ENCODE measurements around the gene SCYGR2. TPM values are rescaled to one million over a fixed set of nuclear protein-coding genes. Genes with fewer than 3 reads are reported as not detected.

SCYGR2 gene
- total RNA-seq, 1 experiment from 2014 or later = not detected

DNA sequence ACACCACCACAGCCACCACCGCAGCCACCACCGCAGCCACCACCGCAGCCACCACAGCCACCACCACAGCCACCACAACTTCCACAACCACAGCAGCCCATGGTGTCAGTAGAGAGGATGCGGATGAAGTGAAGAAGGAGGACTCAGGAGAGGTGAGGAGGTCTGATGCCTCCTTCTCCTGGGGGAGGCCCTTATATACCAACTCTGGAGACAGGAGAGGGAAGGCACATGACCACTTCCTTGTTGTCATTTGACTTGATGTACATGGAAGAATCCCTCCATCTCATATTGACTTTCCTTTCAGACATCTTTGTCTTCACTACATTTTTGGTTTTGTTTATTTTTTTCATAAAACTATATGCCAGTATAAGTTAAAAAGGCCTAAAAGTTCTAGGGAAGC lies 16.0 kb downstream of the SCYGR2 start, which contains the start of gene SCYGR3:
SCYGR3 (minus strand) TSS at position 101 of the 400 bp plus-strand sequence; CDS start at position 101, 0 bp downstream.
- Mint-ChIP-seq H3K27ac (no peak within 1 kb of the TSS), H3K4me3 (no peak within 1 kb of the TSS), H3K27me3 (ENCODE audit: low read depth) (peaks cover 3% of the 10 kb centered on the region; the same call in 1 of the 2 replicates), H3K4me1 (peaks cover 24% of the 10 kb centered on the region), H3K36me3 (no peaks in the 10 kb centered on the region), H3K9me3 (no peaks in the 10 kb centered on the region)
- ChIA-PET CTCF (no interaction called here), POLR2A (no interaction called here)
- no peak for DNase-seq (ENCODE audit: low spot score)
- TF ChIP-seq, protein P1, sequence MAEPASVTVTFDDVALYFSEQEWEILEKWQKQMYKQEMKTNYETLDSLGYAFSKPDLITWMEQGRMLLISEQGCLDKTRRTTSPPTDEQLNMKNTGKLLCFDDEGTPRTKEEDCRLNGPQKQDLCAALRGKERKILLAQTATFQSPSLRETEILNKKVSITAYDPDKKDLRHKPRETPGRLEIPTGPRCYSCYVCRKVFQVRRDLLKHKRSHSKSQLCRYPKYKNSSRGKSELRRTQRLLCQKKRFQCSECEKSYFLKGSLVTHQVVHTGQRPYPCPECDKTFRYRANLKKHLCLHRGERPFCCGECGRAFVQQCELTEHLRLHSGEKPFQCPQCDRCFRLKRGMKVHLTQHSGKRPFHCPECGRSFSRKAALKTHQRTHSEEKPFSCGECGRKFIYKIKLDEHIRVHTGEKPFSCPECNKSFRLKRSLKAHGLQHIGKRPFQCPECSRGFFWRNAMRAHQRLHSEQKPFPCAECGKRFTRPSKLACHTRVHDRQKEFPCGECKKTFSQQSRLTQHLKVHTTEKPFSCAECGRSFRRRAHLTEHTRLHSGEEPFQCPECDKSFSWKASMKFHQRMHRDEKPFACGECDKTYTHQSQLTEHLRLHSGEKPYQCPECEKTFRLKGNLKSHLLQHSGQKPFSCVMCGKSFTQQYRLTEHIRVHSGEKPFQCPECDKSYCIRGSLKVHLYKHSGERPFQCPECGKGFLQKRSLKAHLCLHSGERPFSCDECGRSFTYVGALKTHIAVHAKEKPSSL (CRISPR knock-in tag; conservative IDR thresholded peaks at IDR 0.05) = no peak
- TF ChIP-seq ZNF219 (CRISPR knock-in tag; IDR thresholded peaks at IDR 0.05; ENCODE audit: borderline replicate concordance) (no peak), NFYB (CRISPR knock-in tag; conservative IDR thresholded peaks at IDR 0.05; ENCODE audit: low read depth) (no peak), RORB (CRISPR knock-in tag; IDR thresholded peaks at IDR 0.05) (no peak), ETV6 (CRISPR knock-in tag; IDR thresholded peaks at IDR 0.05) (no peak), SMAD4 (CRISPR knock-in tag; IDR thresholded peaks at IDR 0.05) (no peak), IRF1 (CRISPR knock-in tag; IDR thresholded peaks at IDR 0.05) (no peak), ZSCAN18 (CRISPR knock-in tag; IDR thresholded peaks at IDR 0.05) (no peak), EMX1 (CRISPR knock-in tag; IDR thresholded peaks at IDR 0.05) (no peak), KAT7 (CRISPR knock-in tag; IDR thresholded peaks at IDR 0.05; ENCODE audit: borderline replicate concordance) (no peak), ESRRA (CRISPR knock-in tag; IDR thresholded peaks at IDR 0.05; ENCODE audit: borderline replicate concordance) (no peak), RELA (CRISPR knock-in tag; IDR thresholded peaks at IDR 0.05; ENCODE audit: borderline replicate concordance) (no peak), ATF6 (CRISPR knock-in tag; IDR thresholded peaks at IDR 0.05) (no peak), HMGA2 (CRISPR knock-in tag; IDR thresholded peaks at IDR 0.05) (no peak)
- TF ChIP-seq, protein P2, sequence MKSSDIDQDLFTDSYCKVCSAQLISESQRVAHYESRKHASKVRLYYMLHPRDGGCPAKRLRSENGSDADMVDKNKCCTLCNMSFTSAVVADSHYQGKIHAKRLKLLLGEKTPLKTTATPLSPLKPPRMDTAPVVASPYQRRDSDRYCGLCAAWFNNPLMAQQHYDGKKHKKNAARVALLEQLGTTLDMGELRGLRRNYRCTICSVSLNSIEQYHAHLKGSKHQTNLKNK (CRISPR knock-in tag; IDR thresholded peaks at IDR 0.05) = no peak
- TF ChIP-seq, protein P3, sequence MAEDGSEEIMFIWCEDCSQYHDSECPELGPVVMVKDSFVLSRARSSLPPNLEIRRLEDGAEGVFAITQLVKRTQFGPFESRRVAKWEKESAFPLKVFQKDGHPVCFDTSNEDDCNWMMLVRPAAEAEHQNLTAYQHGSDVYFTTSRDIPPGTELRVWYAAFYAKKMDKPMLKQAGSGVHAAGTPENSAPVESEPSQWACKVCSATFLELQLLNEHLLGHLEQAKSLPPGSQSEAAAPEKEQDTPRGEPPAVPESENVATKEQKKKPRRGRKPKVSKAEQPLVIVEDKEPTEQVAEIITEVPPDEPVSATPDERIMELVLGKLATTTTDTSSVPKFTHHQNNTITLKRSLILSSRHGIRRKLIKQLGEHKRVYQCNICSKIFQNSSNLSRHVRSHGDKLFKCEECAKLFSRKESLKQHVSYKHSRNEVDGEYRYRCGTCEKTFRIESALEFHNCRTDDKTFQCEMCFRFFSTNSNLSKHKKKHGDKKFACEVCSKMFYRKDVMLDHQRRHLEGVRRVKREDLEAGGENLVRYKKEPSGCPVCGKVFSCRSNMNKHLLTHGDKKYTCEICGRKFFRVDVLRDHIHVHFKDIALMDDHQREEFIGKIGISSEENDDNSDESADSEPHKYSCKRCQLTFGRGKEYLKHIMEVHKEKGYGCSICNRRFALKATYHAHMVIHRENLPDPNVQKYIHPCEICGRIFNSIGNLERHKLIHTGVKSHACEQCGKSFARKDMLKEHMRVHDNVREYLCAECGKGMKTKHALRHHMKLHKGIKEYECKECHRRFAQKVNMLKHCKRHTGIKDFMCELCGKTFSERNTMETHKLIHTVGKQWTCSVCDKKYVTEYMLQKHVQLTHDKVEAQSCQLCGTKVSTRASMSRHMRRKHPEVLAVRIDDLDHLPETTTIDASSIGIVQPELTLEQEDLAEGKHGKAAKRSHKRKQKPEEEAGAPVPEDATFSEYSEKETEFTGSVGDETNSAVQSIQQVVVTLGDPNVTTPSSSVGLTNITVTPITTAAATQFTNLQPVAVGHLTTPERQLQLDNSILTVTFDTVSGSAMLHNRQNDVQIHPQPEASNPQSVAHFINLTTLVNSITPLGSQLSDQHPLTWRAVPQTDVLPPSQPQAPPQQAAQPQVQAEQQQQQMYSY (CRISPR knock-in tag; IDR thresholded peaks at IDR 0.05) = no peak
- TF ChIP-seq, protein P4, sequence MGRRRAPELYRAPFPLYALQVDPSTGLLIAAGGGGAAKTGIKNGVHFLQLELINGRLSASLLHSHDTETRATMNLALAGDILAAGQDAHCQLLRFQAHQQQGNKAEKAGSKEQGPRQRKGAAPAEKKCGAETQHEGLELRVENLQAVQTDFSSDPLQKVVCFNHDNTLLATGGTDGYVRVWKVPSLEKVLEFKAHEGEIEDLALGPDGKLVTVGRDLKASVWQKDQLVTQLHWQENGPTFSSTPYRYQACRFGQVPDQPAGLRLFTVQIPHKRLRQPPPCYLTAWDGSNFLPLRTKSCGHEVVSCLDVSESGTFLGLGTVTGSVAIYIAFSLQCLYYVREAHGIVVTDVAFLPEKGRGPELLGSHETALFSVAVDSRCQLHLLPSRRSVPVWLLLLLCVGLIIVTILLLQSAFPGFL (CRISPR knock-in tag; IDR thresholded peaks at IDR 0.05; ENCODE audit: borderline replicate concordance) = no peak
- no peak for ATAC-seq

Data from WTC11 (cell line).